ENCODE results near the gene RBMS3.
A peak's percentile ranks its signal among the peaks of the same experiment; 100 is the strongest.
"Not testable (repeated sequence)": the region's sequence is repeated elsewhere in the genome, so short reads cannot be mapped to it uniquely, and the experiment has no call there.

The RBMS3 gene

DNA sequence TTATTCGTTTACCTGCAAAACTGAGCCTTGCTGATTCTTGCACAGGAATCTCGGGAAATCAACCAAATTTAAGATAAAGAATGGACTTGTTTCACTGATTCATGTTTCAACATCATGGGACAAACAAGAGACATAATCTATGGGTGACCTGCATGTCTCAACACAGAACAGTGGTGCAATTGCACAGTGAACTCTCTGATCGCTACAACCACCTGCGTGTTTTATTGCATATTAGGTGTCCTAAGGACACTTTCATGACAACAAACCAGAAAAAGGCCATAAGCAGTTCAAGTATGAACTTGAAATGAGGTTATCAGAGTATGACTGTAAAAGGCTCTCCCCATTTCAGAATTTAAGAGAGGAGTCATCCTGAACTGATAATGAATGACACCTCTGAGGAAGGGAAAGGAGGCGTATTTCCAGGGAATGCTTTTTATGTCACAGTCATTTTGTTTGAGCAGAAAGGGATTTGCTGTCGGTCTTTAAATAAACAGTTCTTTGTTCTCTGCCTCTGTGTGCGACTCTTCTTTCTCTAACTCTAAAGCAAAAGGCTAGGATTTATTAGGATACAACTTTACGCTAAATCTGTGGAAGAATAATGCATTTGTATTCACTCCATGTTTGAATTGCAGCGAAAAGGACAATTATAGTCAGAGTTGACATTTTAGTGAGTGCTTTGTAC lies 167.2 kb downstream of the RBMS3 start:
- H3K36me3 ChIP-seq (ENCODE audit: insufficient read depth, low read length): no peaks in the 10 kb centered on the region
- no peaks in the 10 kb centered on the region for H3K27me3 ChIP-seq (ENCODE audit: control insufficient read depth in 1 of 2, insufficient read depth in 2 of 2, low read length in 2 of 2)
- H3K9ac ChIP-seq (ENCODE audit: low read length): no peak overlapping the region
- H3K4me1 ChIP-seq (ENCODE audit: insufficient read depth, low read length): peaks cover 5% of the 10 kb centered on the region
- H3K9me3 ChIP-seq (ENCODE audit: low read length): no peaks in the 10 kb centered on the region
- no peak overlapping the region for H3K27ac ChIP-seq (ENCODE audit: low read depth, low read length)
- H3K4me3 ChIP-seq (ENCODE audit: low read depth in 1 of 2, low read length in 2 of 2): no peak overlapping the region

DNA sequence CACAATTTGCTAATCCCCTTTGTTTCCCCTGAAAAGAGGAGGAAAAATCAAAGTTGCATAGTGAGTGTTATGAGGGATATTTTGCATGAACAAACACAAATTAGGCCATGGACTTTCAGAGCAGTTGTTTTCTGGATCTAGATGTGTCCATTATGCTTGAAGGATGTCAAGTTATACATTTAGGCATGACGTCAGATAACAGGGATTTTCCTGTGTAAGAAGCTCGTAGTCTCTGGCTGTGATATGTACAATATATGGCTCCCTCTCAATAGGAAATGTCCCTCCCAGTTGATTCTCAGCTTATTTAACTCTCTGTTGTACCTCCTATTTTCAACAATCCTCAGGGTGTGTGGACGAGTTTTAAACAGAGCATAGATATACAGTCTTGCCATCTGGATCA lies 171.0 kb downstream of the RBMS3 start:
- H3K27ac ChIP-seq (ENCODE audit: low read depth, low read length): no peak overlapping the region
- no peaks in the 10 kb centered on the region for H3K9me3 ChIP-seq (ENCODE audit: low read length)
- no peak overlapping the region for H3K9ac ChIP-seq (ENCODE audit: low read length)
- no peaks in the 10 kb centered on the region for H3K36me3 ChIP-seq (ENCODE audit: insufficient read depth, low read length)
- H3K4me1 ChIP-seq (ENCODE audit: insufficient read depth, low read length): peaks cover 16% of the 10 kb centered on the region
- H3K27me3 ChIP-seq (ENCODE audit: control insufficient read depth in 1 of 2, insufficient read depth in 2 of 2, low read length in 2 of 2): no peaks in the 10 kb centered on the region
- H3K4me3 ChIP-seq (ENCODE audit: low read depth in 1 of 2, low read length in 2 of 2): no peak overlapping the region

DNA sequence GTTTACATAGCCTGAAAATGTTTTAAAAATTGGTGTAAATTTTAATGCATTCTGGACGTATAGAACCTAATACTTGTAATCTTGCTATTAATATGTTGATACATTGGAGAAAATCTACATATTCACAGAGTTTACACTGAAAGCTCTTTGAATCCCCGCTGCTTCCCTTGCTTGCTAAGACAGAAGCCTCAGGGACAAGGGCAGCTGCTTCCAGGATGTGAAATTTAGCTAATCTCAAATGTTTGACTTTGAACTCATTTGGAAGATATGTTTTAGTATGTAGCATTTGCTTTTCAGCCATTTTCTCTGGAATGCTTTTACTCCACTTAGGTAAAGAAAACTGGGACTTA lies 172.0 kb downstream of the RBMS3 start:
- Histone ChIP-seq H3K36me3 (ENCODE audit: insufficient read depth, low read length) (no peaks in the 10 kb centered on the region), H3K4me1 (ENCODE audit: insufficient read depth, low read length) (peaks cover 16% of the 10 kb centered on the region), H3K27ac (ENCODE audit: low read depth, low read length) (no peak overlapping the region), H3K27me3 (ENCODE audit: control insufficient read depth in 1 of 2, insufficient read depth in 2 of 2, low read length in 2 of 2) (no peaks in the 10 kb centered on the region), H3K9me3 (ENCODE audit: low read length) (no peaks in the 10 kb centered on the region), H3K4me3 (ENCODE audit: low read depth in 1 of 2, low read length in 2 of 2) (no peak overlapping the region), H3K9ac (ENCODE audit: low read length) (no peak overlapping the region)

DNA sequence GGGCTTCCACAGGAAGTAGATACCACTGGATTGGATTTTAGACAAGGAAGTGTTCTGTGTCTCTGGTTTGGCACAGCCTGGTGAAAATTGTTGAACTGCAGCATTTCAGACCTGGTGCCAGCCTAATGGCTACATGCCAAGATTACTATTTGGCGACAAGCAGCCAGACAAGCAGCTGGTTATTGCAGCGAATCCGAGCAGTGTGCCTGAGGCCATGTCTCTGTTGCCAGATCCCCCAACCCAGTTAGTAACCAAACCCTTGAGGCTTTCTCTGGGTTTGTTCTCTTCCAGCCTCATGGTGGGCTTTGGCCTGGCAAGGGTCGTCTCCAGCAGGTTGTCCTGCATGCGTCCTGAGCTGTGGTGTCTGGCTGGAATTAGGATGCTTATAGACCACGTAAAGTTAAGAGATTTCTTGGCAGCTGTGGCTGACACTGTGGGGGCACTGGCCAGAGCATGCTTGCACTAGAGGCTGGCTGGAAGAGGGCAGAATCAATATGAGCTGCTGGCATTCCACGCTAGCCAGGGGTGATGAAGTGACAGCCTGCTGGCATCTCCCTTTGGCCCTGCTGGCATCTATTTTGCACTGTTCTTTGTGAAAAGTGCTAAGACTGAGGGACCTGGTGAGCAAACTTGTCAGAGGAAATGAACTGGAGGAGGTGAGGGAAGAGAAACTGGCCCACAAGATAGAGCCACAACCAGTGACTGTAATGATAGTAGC lies 172.6 kb downstream of the RBMS3 start:
- peak overlapping the region in 1 of 2 donors; percentile 20 for H3K4me3 ChIP-seq (ENCODE audit: low read depth in 1 of 2, low read length in 2 of 2)
- no peak overlapping the region for H3K27ac ChIP-seq (ENCODE audit: low read depth, low read length)

DNA sequence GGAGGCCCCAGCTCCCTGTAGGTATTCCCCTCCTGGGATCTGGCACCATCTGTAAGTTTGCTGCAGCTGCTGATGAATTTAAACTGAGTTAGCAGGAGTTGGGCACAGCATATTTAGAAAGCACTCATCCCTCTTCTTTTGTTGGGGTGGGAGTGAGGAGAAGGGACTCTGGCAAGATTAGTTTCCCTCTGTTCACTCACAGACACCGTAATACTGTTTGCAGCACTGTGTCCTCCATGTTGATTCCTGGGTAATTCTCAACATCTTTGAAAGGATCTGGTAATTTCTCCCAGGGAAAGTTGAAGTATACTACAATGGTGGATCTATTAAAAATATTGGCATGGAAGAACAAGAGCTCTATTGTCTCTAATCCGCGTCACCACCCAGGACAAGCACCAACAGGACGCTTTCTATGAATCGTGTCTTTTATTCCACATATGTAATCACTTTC lies 173.3 kb downstream of the RBMS3 start:
- peaks cover 16% of the 10 kb centered on the region for H3K4me1 ChIP-seq (ENCODE audit: insufficient read depth, low read length)
- H3K36me3 ChIP-seq (ENCODE audit: insufficient read depth, low read length): no peaks in the 10 kb centered on the region
- no peaks in the 10 kb centered on the region for H3K27me3 ChIP-seq (ENCODE audit: control insufficient read depth in 1 of 2, insufficient read depth in 2 of 2, low read length in 2 of 2)
- no peaks in the 10 kb centered on the region for H3K9me3 ChIP-seq (ENCODE audit: low read length)
- H3K4me3 ChIP-seq (ENCODE audit: low read depth in 1 of 2, low read length in 2 of 2): no peak overlapping the region
- no peak overlapping the region for H3K27ac ChIP-seq (ENCODE audit: low read depth, low read length)
- H3K9ac ChIP-seq (ENCODE audit: low read length): no peak overlapping the region

More for the DNA sequence above, 172.6 kb downstream of the RBMS3 start:
- Histone ChIP-seq H3K36me3 (ENCODE audit: insufficient read depth, low read length) (no peaks in the 10 kb centered on the region), H3K9me3 (ENCODE audit: low read length) (no peaks in the 10 kb centered on the region), H3K4me1 (ENCODE audit: insufficient read depth, low read length) (peaks cover 16% of the 10 kb centered on the region), H3K9ac (ENCODE audit: low read length) (no peak overlapping the region), H3K27me3 (ENCODE audit: control insufficient read depth in 1 of 2, insufficient read depth in 2 of 2, low read length in 2 of 2) (no peaks in the 10 kb centered on the region)

DNA sequence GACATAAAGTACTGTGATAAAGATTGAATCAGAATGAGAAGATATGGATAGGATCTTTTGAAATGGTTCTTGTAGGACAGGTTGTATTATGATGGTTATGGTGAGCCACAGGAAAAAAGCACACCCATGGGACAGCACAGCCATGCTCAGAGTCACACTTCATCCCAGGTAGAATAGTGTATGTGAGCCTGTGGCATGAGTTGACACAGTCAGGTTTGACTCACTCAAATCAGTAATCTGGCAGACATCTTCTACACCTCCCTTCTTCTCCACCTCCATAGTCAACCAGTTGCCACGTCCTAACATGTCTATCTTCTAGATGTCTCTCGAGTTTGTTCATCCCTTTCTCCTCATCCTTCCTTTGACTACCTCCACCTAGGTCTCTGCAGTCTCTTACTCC lies 176.0 kb downstream of the RBMS3 start:
- Histone ChIP-seq H3K27ac (ENCODE audit: low read depth, low read length) (no peak overlapping the region), H3K27me3 (ENCODE audit: control insufficient read depth in 1 of 2, insufficient read depth in 2 of 2, low read length in 2 of 2) (no peaks in the 10 kb centered on the region)

DNA sequence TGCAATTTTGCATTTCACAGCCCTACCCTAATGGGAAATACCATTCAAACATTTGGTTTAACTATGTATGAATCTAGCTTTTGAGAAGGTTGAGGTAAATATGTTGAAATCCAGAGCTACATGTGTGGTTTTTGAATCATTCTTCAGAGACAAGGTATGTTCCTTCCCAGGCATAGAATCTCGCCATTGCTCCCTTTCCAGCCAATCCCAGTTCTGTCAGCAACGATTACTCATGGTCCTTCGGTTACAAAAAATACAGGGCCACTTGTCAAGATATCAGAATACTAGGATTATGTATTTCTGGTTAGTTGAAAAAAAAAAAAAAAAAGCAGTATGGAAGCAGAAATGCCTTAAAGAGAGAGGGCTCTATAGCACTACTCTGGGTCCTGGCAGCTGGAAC lies 182.4 kb downstream of the RBMS3 start:
- Histone ChIP-seq H3K27ac (ENCODE audit: low read depth, low read length) (no peak overlapping the region), H3K4me1 (ENCODE audit: insufficient read depth, low read length) (peaks cover 6% of the 10 kb centered on the region), H3K9ac (ENCODE audit: low read length) (no peak overlapping the region), H3K36me3 (ENCODE audit: insufficient read depth, low read length) (no peaks in the 10 kb centered on the region), H3K4me3 (ENCODE audit: low read depth in 1 of 2, low read length in 2 of 2) (no peak overlapping the region), H3K27me3 (ENCODE audit: control insufficient read depth in 1 of 2, insufficient read depth in 2 of 2, low read length in 2 of 2) (no peaks in the 10 kb centered on the region), H3K9me3 (ENCODE audit: low read length) (no peaks in the 10 kb centered on the region)

More for the DNA sequence above, 176.0 kb downstream of the RBMS3 start:
- Histone ChIP-seq H3K4me1 (ENCODE audit: insufficient read depth, low read length) (peaks cover 16% of the 10 kb centered on the region), H3K36me3 (ENCODE audit: insufficient read depth, low read length) (no peaks in the 10 kb centered on the region), H3K9ac (ENCODE audit: low read length) (no peak overlapping the region), H3K9me3 (ENCODE audit: low read length) (no peaks in the 10 kb centered on the region), H3K4me3 (ENCODE audit: low read depth in 1 of 2, low read length in 2 of 2) (no peak overlapping the region)

DNA sequence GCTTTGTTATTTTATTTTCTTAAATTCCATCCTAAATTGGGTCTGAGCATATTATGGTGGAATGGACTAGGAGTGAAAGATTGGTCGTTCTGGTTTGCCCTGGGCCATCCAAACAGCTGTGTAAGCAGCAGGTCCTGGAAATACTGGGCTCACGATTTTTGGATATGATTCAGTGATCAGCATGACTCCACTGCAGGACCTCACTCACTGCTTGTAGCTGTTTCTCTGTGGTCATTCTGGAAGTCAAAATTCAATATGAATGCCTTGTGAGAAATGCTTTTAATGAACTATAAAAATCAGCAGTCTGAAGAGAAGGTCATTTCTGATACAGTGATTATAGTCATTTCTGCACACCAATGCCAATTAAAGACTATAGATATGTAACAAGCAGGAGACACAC lies 185.0 kb downstream of the RBMS3 start:
- no peak overlapping the region for H3K27ac ChIP-seq (ENCODE audit: low read depth, low read length)
- no peaks in the 10 kb centered on the region for H3K27me3 ChIP-seq (ENCODE audit: control insufficient read depth in 1 of 2, insufficient read depth in 2 of 2, low read length in 2 of 2)
- no peaks in the 10 kb centered on the region for H3K36me3 ChIP-seq (ENCODE audit: insufficient read depth, low read length)
- no peak overlapping the region for H3K9ac ChIP-seq (ENCODE audit: low read length)
- H3K4me3 ChIP-seq (ENCODE audit: low read depth in 1 of 2, low read length in 2 of 2): no peak overlapping the region
- peaks cover 10% of the 10 kb centered on the region for H3K4me1 ChIP-seq (ENCODE audit: insufficient read depth, low read length)
- H3K9me3 ChIP-seq (ENCODE audit: low read length): no peaks in the 10 kb centered on the region

DNA sequence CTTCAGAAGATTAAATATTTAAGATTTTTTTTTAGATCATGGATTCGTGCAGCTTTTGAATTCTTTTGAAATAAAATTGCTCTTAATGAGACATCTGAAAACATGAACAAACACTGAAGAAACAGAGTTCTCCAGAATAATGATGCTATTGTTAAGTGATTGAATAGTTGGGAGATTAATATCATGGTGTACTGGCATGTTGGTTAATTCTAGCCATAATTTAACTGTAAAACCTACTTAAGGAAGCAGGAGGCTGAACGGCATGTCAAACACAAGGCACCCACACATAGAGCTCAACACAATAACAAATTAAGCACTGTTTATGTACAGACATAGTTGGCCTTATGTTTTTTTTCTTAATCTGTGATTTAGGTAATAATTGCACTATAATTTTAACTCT lies 185.6 kb downstream of the RBMS3 start:
- no peak overlapping the region for H3K4me3 ChIP-seq (ENCODE audit: low read depth in 1 of 2, low read length in 2 of 2)
- no peaks in the 10 kb centered on the region for H3K27me3 ChIP-seq (ENCODE audit: control insufficient read depth in 1 of 2, insufficient read depth in 2 of 2, low read length in 2 of 2)
- H3K4me1 ChIP-seq (ENCODE audit: insufficient read depth, low read length): peaks cover 14% of the 10 kb centered on the region
- no peak overlapping the region for H3K27ac ChIP-seq (ENCODE audit: low read depth, low read length)
- no peaks in the 10 kb centered on the region for H3K9me3 ChIP-seq (ENCODE audit: low read length)
- H3K36me3 ChIP-seq (ENCODE audit: insufficient read depth, low read length): no peaks in the 10 kb centered on the region
- H3K9ac ChIP-seq (ENCODE audit: low read length): no peak overlapping the region

DNA sequence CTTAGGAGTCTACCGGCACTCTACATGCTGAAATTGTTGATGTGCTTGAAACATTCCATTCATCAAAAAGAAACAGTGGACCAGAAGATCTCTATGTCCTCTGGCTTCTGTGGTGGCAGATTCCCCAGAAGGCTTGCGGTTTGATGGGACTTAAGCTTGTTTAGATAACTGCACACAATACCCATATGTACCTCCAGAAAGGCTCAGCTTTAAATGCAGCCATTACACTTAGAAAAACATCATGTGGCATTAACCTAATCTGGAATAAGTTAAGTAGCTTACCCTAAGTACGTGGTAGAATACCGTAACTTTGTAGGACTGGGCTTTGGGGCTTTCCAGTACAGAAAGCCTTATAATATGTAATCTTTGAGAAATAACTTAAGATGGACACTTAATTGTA lies 187.3 kb downstream of the RBMS3 start:
- Histone ChIP-seq H3K9me3 (ENCODE audit: low read length) (no peaks in the 10 kb centered on the region), H3K36me3 (ENCODE audit: insufficient read depth, low read length) (no peaks in the 10 kb centered on the region), H3K4me1 (ENCODE audit: insufficient read depth, low read length) (peaks cover 19% of the 10 kb centered on the region), H3K9ac (ENCODE audit: low read length) (no peak overlapping the region), H3K4me3 (ENCODE audit: low read depth in 1 of 2, low read length in 2 of 2) (no peak overlapping the region), H3K27ac (ENCODE audit: low read depth, low read length) (no peak overlapping the region), H3K27me3 (ENCODE audit: control insufficient read depth in 1 of 2, insufficient read depth in 2 of 2, low read length in 2 of 2) (no peaks in the 10 kb centered on the region)

DNA sequence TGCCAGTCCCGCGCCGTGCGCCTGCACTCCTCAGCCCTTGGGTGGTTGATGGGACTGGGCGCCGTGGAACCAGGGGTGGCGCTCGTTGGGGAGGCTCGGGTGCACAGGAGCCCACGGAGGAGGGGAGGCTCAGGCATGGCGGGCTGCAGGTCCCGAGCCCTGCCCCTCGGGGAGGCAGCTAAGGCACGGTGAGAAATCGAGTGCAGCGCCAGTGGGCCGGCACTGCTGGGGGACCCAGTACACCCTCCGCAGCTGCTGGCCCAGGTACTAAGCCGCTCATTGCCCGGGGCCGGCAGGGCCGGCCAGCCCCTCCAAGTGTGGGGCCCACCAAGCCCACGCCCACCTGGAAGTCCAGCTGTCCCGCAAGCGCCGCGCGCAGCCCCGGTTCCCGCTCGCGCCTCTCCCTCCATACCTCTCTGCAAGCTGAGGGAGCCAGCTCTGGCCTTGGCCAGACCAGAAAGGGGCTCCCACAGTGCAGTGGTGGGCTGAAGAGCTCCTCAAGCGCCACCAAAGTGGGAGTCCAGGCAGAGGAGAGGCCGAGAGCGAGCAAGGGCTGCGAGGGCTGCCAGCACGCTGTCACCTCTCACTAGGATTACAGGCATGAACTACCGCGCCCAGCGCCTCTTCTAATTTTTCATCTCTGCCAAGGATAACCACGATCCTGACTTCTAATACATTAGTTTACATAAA lies 192.8 kb downstream of the RBMS3 start:
- H3K9ac ChIP-seq (ENCODE audit: low read length); H3K27ac ChIP-seq (ENCODE audit: low read depth, low read length); H3K27me3 ChIP-seq (ENCODE audit: control insufficient read depth in 1 of 2, insufficient read depth in 2 of 2, low read length in 2 of 2); H3K9me3 ChIP-seq (ENCODE audit: low read length); H3K4me3 ChIP-seq (ENCODE audit: low read depth in 1 of 2, low read length in 2 of 2); H3K36me3 ChIP-seq (ENCODE audit: insufficient read depth, low read length): not testable (repeated sequence)
- peaks cover 18% of the 10 kb centered on the region for H3K4me1 ChIP-seq (ENCODE audit: insufficient read depth, low read length)

Measured in muscle layer of colon (tissue), 2 donors.